Activated naive CD8-positive, alpha-beta T cell treated with anti-CD3 and anti-CD28 coated beads, Interleukin-2, amount 10 ng/mL, durations not matched to agents 7 days and 5 days (primary cell): ENCODE data around the gene KCNG1. TPM values are rescaled to one million over a fixed set of nuclear protein-coding genes. Genes with fewer than 3 reads are reported as not detected.

Experiments
- ATAC-seq: fragments of 150-1000 bp; cut with Tn5 transposase; one replicate; pipeline ENCODE4 v1.10.0; 2021; ENCODE audit warnings: low read depth, moderate library complexity
- POLR2A ChIA-PET: fragments of 350-600 bp; sonication (Branson Sonifier 250); formaldehyde crosslinking; loops from one replicate; lab custom pipeline; 2021; ENCODE audit warnings: antibody characterized with exemption; lab: Charles Lee
- DNase-seq: peaks from one replicate; pipeline ENCODE4 v3.0.0; 2021
- H3K27ac Mint-ChIP-seq: one replicate; pipeline ENCODE4 v1.8.0; 2022; ENCODE audit warnings: mild to moderate bottlenecking, mixed read lengths
- H3K27me3 Mint-ChIP-seq: one replicate; pipeline ENCODE4 v1.8.0; 2022; ENCODE audit warnings: mild to moderate bottlenecking, moderate library complexity, mixed read lengths
- H3K36me3 Mint-ChIP-seq: one replicate; pipeline ENCODE4 v1.8.0; 2021; ENCODE audit warnings: mild to moderate bottlenecking, mixed read lengths
- H3K4me1 Mint-ChIP-seq: one replicate; pipeline ENCODE4 v1.8.0; 2021; ENCODE audit warnings: mixed read lengths
- H3K4me3 Mint-ChIP-seq: one replicate; pipeline ENCODE4 v1.8.0; 2022; ENCODE audit warnings: mild to moderate bottlenecking, moderate library complexity, mixed read lengths
- H3K9me3 Mint-ChIP-seq: one replicate; pipeline ENCODE4 v1.8.0; 2021; ENCODE audit warnings: mixed read lengths
- total RNA-seq, 2 experiments: library from RNA; stranded (reverse); gene quantifications; one replicate each; pipeline ENCODE4 v1.2.3, GENCODE V29; 2021

Gene KCNG1
- total RNA-seq, 2 experiments from 2014 or later: not detected

DNA sequence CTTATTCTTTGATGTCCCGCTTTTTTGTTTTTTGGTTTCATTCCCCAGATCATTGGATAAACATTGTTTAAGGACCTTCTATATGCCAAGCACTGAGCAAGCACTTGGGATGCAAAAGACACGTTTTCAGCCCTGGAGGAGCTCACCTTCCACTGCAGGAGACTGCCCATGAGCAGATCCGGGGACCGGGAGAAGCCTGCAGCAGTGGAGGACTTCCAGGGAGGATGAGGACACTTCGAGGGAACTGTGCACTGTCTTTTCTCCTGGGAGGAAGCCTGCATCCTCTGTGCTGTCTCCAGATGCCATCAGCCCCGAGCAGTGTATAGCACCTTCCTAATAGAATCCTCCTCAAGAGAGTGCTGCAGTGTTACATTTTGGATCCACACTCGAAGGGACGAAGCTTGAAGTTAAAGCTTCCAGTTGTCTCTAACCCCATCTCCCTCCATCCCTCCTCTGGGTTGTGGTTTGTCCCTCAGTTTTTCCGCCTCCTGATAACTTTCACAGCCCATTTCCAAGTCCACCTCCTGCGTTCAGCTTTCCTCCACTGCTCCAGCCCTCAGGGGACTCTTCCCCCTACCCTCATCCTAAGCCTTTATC, 5.8 kb upstream of the KCNG1 start:
- Mint-ChIP-seq H3K4me1 (peaks cover 3% of the 10 kb centered on the region), H3K27me3 (peaks cover 57% of the 10 kb centered on the region), H3K36me3 (no peaks in the 10 kb centered on the region), H3K4me3 (no peak overlapping the region), H3K9me3 (peaks cover 8% of the 10 kb centered on the region), H3K27ac (no peak overlapping the region)
- POLR2A ChIA-PET: no interaction called here
- ATAC-seq (no peak), DNase-seq (no peak)

DNA sequence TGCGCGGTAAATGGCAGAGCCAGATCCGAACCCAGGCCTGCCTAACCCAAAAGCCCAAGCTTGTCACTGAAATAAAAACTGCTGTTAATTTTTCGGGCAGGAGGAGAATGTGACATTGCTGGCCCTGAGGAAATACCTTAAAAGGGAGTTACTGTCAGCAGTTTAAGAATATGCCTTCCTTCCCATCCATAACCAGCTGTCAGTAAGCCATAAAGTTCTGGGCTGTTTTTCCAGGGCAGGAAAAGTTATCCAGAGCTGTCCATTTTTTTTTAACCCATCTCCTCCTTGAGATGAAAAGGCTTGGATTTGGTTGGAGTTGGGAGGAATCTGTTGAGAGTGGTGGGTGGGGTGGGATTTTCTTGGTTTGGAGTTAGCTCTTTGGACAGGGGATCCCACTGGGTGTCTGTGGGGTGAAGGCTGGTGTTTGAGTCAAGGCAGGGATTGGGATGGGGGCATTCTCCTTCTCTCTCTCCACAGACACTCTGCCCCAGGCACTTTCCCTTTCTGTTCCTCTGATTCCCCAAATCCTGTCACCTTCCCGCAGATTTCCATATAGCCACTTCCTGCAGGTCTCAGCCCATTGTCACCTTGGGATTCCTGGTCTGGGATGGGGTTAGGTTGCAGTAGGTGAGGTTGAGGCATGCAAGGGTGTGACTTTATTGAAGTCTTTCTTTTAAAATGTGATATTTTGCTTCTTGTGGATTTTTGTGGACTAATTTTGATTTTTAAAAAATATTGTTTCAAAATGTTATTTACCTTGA, 4.3 kb upstream of the KCNG1 start:
- no peak overlapping the region for H3K27ac Mint-ChIP-seq
- ATAC-seq (no peak), DNase-seq (no peak)
- no peaks in the 10 kb centered on the region for H3K36me3 Mint-ChIP-seq
- peaks cover 6% of the 10 kb centered on the region for H3K4me1 Mint-ChIP-seq
- peaks cover 61% of the 10 kb centered on the region for H3K27me3 Mint-ChIP-seq
- POLR2A ChIA-PET: no interaction called here
- no peak overlapping the region for H3K4me3 Mint-ChIP-seq
- peaks cover 6% of the 10 kb centered on the region for H3K9me3 Mint-ChIP-seq

GRCh38 chr20:51026269-51026668, 3.4 kb upstream of the KCNG1 start:
- Mint-ChIP-seq H3K9me3 (no peaks in the 10 kb centered on the region), H3K27ac (no peak overlapping the region), H3K4me3 (no peak overlapping the region), H3K27me3 (peaks cover 68% of the 10 kb centered on the region), H3K36me3 (no peaks in the 10 kb centered on the region), H3K4me1 (peaks cover 6% of the 10 kb centered on the region)
- DNase-seq (no peak), ATAC-seq (no peak)
- POLR2A ChIA-PET: no interaction called here

DNA sequence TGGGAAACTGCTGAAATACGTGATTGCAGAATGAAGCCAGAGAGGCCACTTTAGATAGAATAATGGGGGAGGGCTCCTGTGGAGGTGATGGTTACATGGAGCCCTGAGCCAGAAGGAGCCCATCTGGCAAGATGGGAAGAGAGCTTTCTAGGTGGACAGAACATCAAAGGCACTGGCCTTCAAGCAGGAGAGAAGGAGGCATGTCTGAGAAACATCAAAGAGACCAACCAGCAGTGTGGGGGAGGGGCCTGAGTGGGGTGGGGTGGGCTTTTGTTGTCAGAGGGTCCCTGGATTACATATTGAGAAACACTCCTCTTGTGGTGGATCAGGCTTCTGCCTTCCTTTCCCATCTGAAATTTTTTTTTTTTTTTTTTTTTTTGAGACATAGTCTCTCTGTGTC, 1.9 kb upstream of the KCNG1 start:
- Mint-ChIP-seq H3K4me1 (peaks cover 6% of the 10 kb centered on the region), H3K27me3 (peaks cover 77% of the 10 kb centered on the region), H3K36me3 (no peaks in the 10 kb centered on the region), H3K27ac (no peak overlapping the region), H3K9me3 (no peaks in the 10 kb centered on the region), H3K4me3 (no peak overlapping the region)
- DNase-seq: no peak
- ATAC-seq: no peak
- POLR2A ChIA-PET: no interaction called here

GRCh38 chr20:51023617-51024155, 779 bp upstream of the KCNG1 start:
- no peaks in the 10 kb centered on the region for H3K9me3 Mint-ChIP-seq
- ATAC-seq (no peak), DNase-seq (no peak)
- POLR2A ChIA-PET: no interaction called here
- no peaks in the 10 kb centered on the region for H3K36me3 Mint-ChIP-seq
- H3K27me3 Mint-ChIP-seq: peaks cover 77% of the 10 kb centered on the region
- peak overlapping the region; percentile 60 for H3K4me3 Mint-ChIP-seq
- H3K27ac Mint-ChIP-seq: no peak overlapping the region
- H3K4me1 Mint-ChIP-seq: peaks cover 6% of the 10 kb centered on the region

DNA sequence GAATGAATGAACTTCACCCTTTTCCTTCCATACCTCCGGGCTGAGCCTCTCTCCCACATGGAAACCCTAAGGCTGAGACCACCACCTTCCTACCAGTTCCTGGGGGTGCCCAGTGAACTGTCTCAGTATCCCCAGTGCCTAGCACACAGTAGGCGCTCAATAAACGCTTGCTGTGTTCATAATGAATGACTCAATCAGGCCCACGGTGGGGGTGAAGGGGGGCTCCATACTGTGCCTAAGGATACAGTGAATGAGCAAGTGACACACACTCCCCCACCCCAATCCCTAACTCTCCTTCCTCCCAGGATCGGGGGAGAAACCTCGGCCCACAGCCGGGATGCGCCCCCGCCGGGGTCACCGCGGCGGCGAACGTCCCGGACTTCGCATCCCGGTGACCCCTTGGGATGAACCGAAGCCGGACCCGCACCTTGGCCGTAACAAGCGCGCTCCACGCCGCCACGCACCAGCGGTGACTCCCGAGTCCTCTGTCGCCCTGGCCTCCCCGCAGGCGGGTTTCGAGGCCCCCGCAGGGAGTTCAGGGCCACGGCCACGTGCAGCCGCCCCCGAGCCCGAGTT, 592 bp downstream of the KCNG1 start:
- Mint-ChIP-seq H3K27ac (no peak overlapping the region), H3K4me1 (peaks cover 6% of the 10 kb centered on the region), H3K9me3 (no peaks in the 10 kb centered on the region), H3K36me3 (no peaks in the 10 kb centered on the region), H3K27me3 (peaks cover 64% of the 10 kb centered on the region), H3K4me3 (peak overlapping the region; percentile 30)
- DNase-seq: no peak
- POLR2A ChIA-PET: no interaction called here
- no peak for ATAC-seq

DNA sequence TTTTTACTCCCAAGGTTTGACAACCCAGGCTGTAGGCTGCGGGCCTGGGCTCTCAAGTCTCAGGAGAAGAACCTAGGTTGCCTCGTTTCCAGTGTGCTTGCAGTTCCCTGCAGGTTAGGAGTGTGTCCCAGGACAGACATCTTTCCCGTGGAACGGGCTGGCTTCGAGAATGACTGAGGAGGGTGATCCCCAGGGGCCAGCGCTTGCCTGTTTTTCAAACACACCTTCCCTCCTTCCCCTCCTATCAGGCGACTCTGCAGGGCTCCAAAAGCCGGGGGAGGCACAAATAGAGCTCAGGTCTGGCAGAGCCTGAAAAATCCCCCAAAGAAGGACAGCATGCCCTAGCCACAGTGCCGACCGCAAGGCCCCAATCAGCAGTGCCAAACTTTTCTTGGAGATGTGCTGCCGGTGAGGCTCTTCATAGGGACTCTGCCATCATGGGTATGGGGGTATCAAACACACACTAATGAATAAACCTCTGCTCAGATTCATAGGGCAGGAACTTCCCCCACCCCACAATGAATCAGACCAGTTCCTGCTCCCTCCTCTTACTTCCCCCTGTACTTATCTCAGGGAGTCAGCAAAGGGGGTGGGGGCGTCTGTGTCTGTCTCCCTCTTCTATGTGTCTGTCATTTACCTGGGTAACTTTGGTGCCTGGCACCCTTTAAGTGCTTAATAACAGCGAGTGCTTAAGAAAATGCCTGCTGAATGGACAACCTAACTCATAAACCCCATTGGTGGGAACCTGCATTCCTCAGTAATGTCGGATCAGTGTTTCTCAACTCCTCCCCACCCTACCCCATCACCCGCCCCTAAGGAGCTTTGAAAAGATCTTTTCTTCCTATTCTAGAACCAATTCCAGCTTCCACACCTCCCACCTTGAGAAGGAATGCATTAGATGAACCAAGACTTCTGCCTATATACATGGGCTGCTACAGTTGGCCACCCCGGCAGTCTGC, 1.6 kb downstream of the KCNG1 start:
- peaks cover 6% of the 10 kb centered on the region for H3K4me1 Mint-ChIP-seq
- ATAC-seq (no peak), DNase-seq (no peak)
- POLR2A ChIA-PET: no interaction called here
- no peak overlapping the region for H3K27ac Mint-ChIP-seq
- no peaks in the 10 kb centered on the region for H3K9me3 Mint-ChIP-seq
- no peaks in the 10 kb centered on the region for H3K36me3 Mint-ChIP-seq
- H3K27me3 Mint-ChIP-seq: peaks cover 64% of the 10 kb centered on the region
- H3K4me3 Mint-ChIP-seq: peak overlapping the region; percentile 30

GRCh38 chr20:51020657-51021056, 2.2 kb downstream of the KCNG1 start:
- H3K36me3 Mint-ChIP-seq: no peaks in the 10 kb centered on the region
- peaks cover 60% of the 10 kb centered on the region for H3K27me3 Mint-ChIP-seq
- H3K27ac Mint-ChIP-seq: no peak overlapping the region
- no peaks in the 10 kb centered on the region for H3K9me3 Mint-ChIP-seq
- H3K4me3 Mint-ChIP-seq: no peak overlapping the region
- no peak for DNase-seq
- POLR2A ChIA-PET: no interaction called here
- no peak for ATAC-seq
- peaks cover 6% of the 10 kb centered on the region for H3K4me1 Mint-ChIP-seq

DNA sequence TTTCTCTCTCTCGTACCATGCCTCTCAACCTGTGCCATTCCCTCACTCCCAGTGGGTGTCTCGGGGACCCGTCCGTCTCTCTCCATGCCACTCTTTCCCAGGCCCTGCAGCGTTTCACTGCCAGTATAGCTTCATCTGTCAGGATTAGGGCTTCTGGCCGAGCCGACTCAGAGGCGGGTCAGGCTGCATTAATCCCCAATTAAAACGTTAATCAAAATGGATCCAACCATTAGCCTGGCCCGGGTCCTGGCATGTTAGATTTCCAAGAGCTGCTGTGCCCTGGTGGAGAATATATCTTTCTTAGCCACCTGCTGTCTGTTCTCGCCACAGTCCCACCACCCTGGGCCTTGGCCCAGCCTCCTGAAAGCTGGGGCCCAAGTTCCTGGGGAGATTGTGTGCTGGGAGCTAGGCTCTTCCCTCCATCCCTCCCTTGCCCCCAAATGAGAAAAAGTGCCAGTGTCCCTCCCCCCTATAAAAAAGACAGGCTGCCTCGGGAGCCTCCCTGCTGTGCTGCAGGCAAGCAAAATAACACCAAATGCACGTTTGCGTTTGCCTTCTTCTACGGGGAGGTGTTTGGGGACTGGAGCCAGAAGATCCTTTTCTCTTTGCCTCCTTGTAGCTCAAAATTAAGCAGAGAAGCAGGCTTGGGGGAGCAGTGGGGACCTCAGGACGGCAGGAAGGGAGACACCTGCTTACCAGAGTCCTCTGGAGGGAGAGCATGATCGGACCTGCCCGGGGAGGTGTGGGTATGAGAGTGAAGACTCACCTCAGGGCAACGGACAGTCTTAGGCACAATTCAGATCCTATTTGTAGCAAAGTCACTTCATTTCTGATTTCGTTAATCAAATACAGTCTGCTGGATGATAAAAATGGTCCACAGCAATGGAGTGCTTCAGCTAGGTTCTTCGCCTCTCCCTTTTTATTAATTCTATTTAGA, 3.0 kb downstream of the KCNG1 start:
- Mint-ChIP-seq H3K9me3 (no peaks in the 10 kb centered on the region), H3K4me3 (no peak overlapping the region), H3K36me3 (no peaks in the 10 kb centered on the region), H3K27me3 (peaks cover 55% of the 10 kb centered on the region), H3K27ac (no peak overlapping the region), H3K4me1 (peaks cover 6% of the 10 kb centered on the region)
- POLR2A ChIA-PET: no interaction called here
- no peak for ATAC-seq
- no peak for DNase-seq

- DNase-seq: no peak
- Mint-ChIP-seq H3K36me3 (no peaks in the 10 kb centered on the region), H3K27me3 (peaks cover 43% of the 10 kb centered on the region), H3K4me3 (no peak overlapping the region), H3K27ac (no peak overlapping the region), H3K9me3 (no peaks in the 10 kb centered on the region), H3K4me1 (no peaks in the 10 kb centered on the region)
- ATAC-seq: no peak
- POLR2A ChIA-PET: no interaction called here
These were observed 5.7 kb downstream of the KCNG1 start for GRCh38 chr20:51017251-51017650.

DNA sequence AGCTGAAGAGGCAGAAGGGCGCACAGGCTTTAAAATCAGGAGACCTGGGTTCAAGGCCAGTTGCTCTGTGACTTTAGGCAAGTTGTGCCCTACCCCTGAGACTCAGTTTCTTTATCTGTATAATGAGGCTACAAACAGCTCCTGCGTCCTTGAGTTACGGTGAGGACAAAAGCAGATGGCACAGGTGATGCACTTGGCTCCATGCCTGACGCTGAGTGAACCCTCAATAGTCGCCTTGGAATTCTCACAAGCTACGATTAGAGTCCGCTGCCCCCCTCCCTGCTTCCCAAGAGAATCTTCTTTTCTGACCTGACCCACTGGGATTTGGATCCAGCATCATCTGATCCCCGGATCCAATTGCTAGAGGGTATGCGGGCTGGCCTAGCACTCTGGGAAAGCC, 6.4 kb downstream of the KCNG1 start:
- ATAC-seq: no peak
- DNase-seq: no peak
- H3K27ac Mint-ChIP-seq: no peak overlapping the region
- H3K4me3 Mint-ChIP-seq: no peak overlapping the region
- POLR2A ChIA-PET: no interaction called here
- peaks cover 36% of the 10 kb centered on the region for H3K27me3 Mint-ChIP-seq
- no peaks in the 10 kb centered on the region for H3K4me1 Mint-ChIP-seq
- no peaks in the 10 kb centered on the region for H3K9me3 Mint-ChIP-seq
- H3K36me3 Mint-ChIP-seq: no peaks in the 10 kb centered on the region
